Fibroblast of lung (primary cell): ENCODE data around the gene GIMAP6. TPM values are rescaled to one million over a fixed set of nuclear protein-coding genes. Genes with fewer than 3 reads are reported as not detected.
"Not testable (repeated sequence)": the region's sequence is repeated elsewhere in the genome, so short reads cannot be mapped to it uniquely, and the experiment has no call there.

Experiments
- DNase-seq, 2 donors: peaks; one replicate each; pipeline versions ENCODE4 v3.0.0 to v3.0.0-alpha.2; 2010; ENCODE audit warnings: low read depth in 2 of 2
- H2AFZ ChIP-seq: 2 replicates; pipeline ENCODE4 v1.5.1; 2012; ENCODE audit warnings: low read length, control low read depth, inconsistent platforms
- H3K27ac ChIP-seq: 2 replicates; pipeline ENCODE4 v1.5.1; 2011; ENCODE audit warnings: low read length, control low read depth; ENCODE audit not compliant: insufficient read depth
- H3K27me3 ChIP-seq: 2 replicates; pipeline ENCODE4 v1.5.1; 2011; ENCODE audit warnings: mild to moderate bottlenecking, low read length; ENCODE audit not compliant: control insufficient read depth, insufficient read depth
- H3K36me3 ChIP-seq: 2 replicates; pipeline ENCODE4 v1.5.1; 2011; ENCODE audit warnings: low read length; ENCODE audit not compliant: control insufficient read depth, insufficient read depth
- H3K4me1 ChIP-seq: 2 replicates; pipeline ENCODE4 v1.5.1; 2011; ENCODE audit warnings: low read length; ENCODE audit not compliant: control insufficient read depth, insufficient read depth; ENCODE audit errors: extremely low read depth
- H3K4me2 ChIP-seq: 2 replicates; pipeline ENCODE4 v1.5.1; 2011; ENCODE audit warnings: low read length, control low read depth; ENCODE audit not compliant: insufficient read depth; ENCODE audit errors: extremely low read depth
- H3K4me3 ChIP-seq, 4 experiments: fragments of 200-600 bp in 1 of 4; sonication (generic) in 1 of 4; replicated peaks in 1 of 4; 2 replicates each; pipeline ENCODE4 v1.5.1; 2011 to 2016; ENCODE audit warnings: low read length in 4 of 4, low read depth in 3 of 4, mild to moderate bottlenecking in 3 of 4, control low read depth in 2 of 4, inconsistent platforms in 1 of 4, mixed read lengths in 1 of 4; ENCODE audit not compliant: insufficient read depth in 1 of 4; ENCODE audit errors: control extremely low read depth in 1 of 4
- H3K79me2 ChIP-seq: 2 replicates; pipeline ENCODE4 v1.5.1; 2012; ENCODE audit warnings: mild to moderate bottlenecking, low read length, inconsistent platforms; ENCODE audit not compliant: control insufficient read depth, insufficient read depth
- H3K9ac ChIP-seq: 2 replicates; pipeline ENCODE4 v1.5.1; 2011; ENCODE audit warnings: mild to moderate bottlenecking, low read length, control low read depth; ENCODE audit not compliant: insufficient read depth
- H3K9me3 ChIP-seq: 2 replicates; pipeline ENCODE4 v1.5.1; 2012; ENCODE audit warnings: low read depth, low read length; ENCODE audit not compliant: control insufficient read depth, insufficient read depth
- H4K20me1 ChIP-seq: 2 replicates; pipeline ENCODE4 v1.5.1; 2011; ENCODE audit warnings: low read length; ENCODE audit not compliant: control insufficient read depth, insufficient read depth; ENCODE audit errors: extremely low read depth
- EZH2 ChIP-seq: IDR thresholded peaks from 2 replicates; pipeline ENCODE4 v1.5.1; 2012; ENCODE audit warnings: low read length, control low read depth, mild to moderate bottlenecking; ENCODE audit errors: missing control alignments
- polyA plus RNA-seq, 2 donors: library from polyadenylated mRNA; depleted of rRNA in 1 of 2; stranded (reverse) in 1 of 2; unstranded in 1 of 2; fragments of >200 nt; gene quantifications; 2 replicates each; pipeline ENCODE4 v1.2.1, GENCODE V29; 2011 to 2012; ENCODE audit warnings: missing spikeins in 1 of 2
- total RNA-seq: library from RNA; depleted of rRNA; stranded (reverse); fragments of >200 nt; gene quantifications from 2 replicates; pipeline ENCODE4 v1.2.1, GENCODE V29; 2014
- TF ChIP-seq, protein P1 (sequence below), 2 donors: IDR thresholded peaks in 1 of 2; conservative IDR thresholded peaks in 1 of 2; 1 replicate in 1 of 2; 2 replicates in 1 of 2; pipeline ENCODE4 v1.5.1; 2011 to 2012; ENCODE audit warnings: low read length in 2 of 2, control low read depth in 1 of 2, inconsistent platforms in 1 of 2, low read depth in 1 of 2, mild to moderate bottlenecking in 1 of 2

GIMAP6 gene
- total and polyA plus RNA-seq, 2 donors (not counting 1 experiment from before 2014, with no cell fraction given), result under 0.01 TPM; not detected in 1

DNA sequence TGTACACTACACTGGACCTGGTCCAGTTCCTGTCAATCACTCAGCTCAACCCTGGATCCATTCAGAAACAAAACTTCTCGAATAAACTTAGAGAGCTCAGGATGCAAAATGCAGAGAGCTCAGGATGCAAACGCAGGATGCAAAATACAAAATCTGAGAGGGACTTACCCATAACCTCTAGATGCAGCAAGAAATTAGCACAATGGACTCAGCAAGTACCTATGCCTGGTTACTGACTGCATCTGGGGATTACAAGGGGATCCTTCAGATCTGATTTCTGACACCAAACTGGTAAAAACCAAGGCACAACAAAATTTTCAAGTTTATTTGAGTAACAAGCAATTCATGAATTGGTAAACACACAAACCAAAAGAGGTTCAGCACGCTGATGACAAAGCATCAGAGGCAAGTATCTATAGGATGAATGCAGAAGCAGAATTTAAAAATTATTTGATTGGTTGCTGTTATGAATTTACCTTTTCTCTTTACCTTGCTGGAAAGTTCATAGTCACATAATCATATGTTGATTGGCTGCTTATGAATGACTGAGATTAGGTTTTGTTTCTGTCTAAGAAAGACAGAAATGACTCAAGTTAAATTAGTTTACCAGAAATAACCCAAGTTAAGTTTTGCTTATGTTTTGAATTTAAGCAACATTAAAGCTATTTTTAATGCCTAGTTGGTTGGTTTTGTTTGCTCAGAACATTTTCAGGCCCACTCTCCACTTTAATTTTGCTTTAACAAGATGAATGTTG, 11.4 kb downstream of the GIMAP6 start:
- Histone ChIP-seq H3K9ac (no peak overlapping the region), H3K27ac (no peak overlapping the region), H3K4me2 (no peak overlapping the region), H3K4me3 (no peak overlapping the region), H3K79me2 (no peaks in the 10 kb centered on the region), H3K9me3 (no peaks in the 10 kb centered on the region), H2AFZ (no peak overlapping the region), H4K20me1 (no peaks in the 10 kb centered on the region), H3K27me3 (no peaks in the 10 kb centered on the region), H3K36me3 (no peaks in the 10 kb centered on the region), H3K4me1 (no peaks in the 10 kb centered on the region)
- DNase-seq, result no peak
- TF ChIP-seq EZH2, result no peak
- TF ChIP-seq, protein P1, sequence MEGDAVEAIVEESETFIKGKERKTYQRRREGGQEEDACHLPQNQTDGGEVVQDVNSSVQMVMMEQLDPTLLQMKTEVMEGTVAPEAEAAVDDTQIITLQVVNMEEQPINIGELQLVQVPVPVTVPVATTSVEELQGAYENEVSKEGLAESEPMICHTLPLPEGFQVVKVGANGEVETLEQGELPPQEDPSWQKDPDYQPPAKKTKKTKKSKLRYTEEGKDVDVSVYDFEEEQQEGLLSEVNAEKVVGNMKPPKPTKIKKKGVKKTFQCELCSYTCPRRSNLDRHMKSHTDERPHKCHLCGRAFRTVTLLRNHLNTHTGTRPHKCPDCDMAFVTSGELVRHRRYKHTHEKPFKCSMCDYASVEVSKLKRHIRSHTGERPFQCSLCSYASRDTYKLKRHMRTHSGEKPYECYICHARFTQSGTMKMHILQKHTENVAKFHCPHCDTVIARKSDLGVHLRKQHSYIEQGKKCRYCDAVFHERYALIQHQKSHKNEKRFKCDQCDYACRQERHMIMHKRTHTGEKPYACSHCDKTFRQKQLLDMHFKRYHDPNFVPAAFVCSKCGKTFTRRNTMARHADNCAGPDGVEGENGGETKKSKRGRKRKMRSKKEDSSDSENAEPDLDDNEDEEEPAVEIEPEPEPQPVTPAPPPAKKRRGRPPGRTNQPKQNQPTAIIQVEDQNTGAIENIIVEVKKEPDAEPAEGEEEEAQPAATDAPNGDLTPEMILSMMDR (conservative IDR thresholded peaks at IDR 0.05 in 1 of 2, IDR thresholded peaks at IDR 0.05 in 1 of 2; ENCODE audit: low read depth in 1 of 2, low read length in 2 of 2), result no peak

DNA sequence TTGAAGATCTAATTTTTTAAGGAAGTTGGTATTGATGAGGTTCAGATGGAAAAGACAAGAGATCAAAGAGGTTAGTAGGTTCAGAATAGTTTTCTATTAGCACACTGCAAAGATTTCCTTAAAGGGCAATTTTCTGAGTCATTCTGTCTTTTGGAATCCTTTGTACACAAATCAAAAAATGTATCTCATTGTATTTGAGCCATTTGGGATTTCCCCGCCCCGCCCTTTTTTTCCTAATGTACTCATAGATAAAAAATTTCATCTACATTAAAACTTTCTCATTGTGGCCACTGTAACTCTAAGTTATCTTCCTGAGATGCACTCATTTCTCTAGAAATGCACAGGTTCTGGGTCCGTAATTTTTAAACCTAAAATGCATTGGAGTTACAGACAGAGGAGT, 12.1 kb downstream of the GIMAP6 start:
- H3K4me1 ChIP-seq, result no peaks in the 10 kb centered on the region
- TF ChIP-seq, protein P1 (conservative IDR thresholded peaks at IDR 0.05 in 1 of 2, IDR thresholded peaks at IDR 0.05 in 1 of 2; ENCODE audit: low read depth in 1 of 2, low read length in 2 of 2), result no peak
- no peak for TF ChIP-seq EZH2

DNA sequence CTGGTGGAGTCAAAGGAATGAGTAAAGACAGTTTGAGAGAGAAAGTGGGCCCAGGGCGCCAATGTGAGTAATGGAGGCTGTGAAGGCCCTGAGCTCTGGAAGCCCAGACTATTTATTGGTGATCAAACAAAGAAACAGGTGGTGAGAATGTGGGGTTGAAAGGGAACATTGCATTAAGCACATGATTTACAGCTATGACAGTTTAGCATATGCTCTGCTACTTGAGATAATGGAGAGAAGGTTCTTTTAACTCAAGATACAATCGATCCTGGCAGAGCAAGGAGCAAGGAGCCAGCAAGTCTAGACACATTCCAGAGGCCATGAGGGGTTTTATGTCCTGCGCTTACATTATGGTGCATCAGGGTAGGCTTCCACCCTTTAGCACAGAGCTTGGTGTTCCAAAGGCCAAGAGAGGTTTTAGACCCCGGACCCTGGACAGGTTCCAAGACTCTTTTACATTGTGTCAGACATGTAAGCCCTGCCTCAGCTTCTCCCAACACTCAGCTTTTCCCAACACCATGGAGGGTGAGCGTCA, 16.9 kb downstream of the GIMAP6 start:
- H3K4me1 ChIP-seq, DNase-seq, H3K9me3 ChIP-seq, H3K36me3 ChIP-seq, H2AFZ ChIP-seq, H3K27ac ChIP-seq, H3K27me3 ChIP-seq, H3K9ac ChIP-seq, H3K79me2 ChIP-seq, H3K4me3 ChIP-seq, H3K4me2 ChIP-seq, H4K20me1 ChIP-seq: not testable (repeated sequence)

More for the DNA sequence above, 12.1 kb downstream of the GIMAP6 start:
- no peak overlapping the region for H3K4me2 ChIP-seq
- no peaks in the 10 kb centered on the region for H3K27me3 ChIP-seq
- H3K27ac ChIP-seq, result no peak overlapping the region
- H3K79me2 ChIP-seq, result no peaks in the 10 kb centered on the region
- no peak overlapping the region for H2AFZ ChIP-seq
- H3K4me3 ChIP-seq, result no peak overlapping the region
- no peaks in the 10 kb centered on the region for H3K9me3 ChIP-seq
- DNase-seq, result no peak
- no peaks in the 10 kb centered on the region for H3K36me3 ChIP-seq
- no peaks in the 10 kb centered on the region for H4K20me1 ChIP-seq
- H3K9ac ChIP-seq, result no peak overlapping the region

GRCh38 chr7:150614426-150614825, 17.8 kb downstream of the GIMAP6 start:
- H3K9me3 ChIP-seq, DNase-seq, H3K4me3 ChIP-seq, H3K36me3 ChIP-seq, H2AFZ ChIP-seq, H3K27me3 ChIP-seq, H3K9ac ChIP-seq, H3K4me1 ChIP-seq, H4K20me1 ChIP-seq, H3K4me2 ChIP-seq, H3K27ac ChIP-seq, H3K79me2 ChIP-seq: not testable (repeated sequence)
